Stimulated activated CD4-positive, alpha-beta T cell treated with anti-CD3 and anti-CD28 coated beads, Interleukin-1b, Interleukin-23, amount 100 ng/mL, for 4 hours (primary cell): ENCODE data around the gene TINAGL1.

ENCODE experiments used
- DNase-seq, 2 donors: peaks; one replicate each; pipeline ENCODE4 v3.0.0-alpha.2; 2020; ENCODE audit warnings: low read depth in 2 of 2

TINAGL1 gene

GRCh38 chr1:31576201-31576669, at the start of gene TINAGL1:
TSS of gene TINAGL1 (plus strand) at chr1:31576515. CDS start at chr1:31577149, 634 bp downstream.
- DNase-seq, result no peak

GRCh38 chr1:31529999-31530684, 46.2 kb upstream of the TINAGL1 start:
- DNase-seq, result no peak

GRCh38 chr1:31531177-31531999, 44.9 kb upstream of the TINAGL1 start:
- DNase-seq, result no peak

GRCh38 chr1:31532173-31532572, 44.1 kb upstream of the TINAGL1 start:
- DNase-seq, result no peak

GRCh38 chr1:31535561-31535960, 40.8 kb upstream of the TINAGL1 start:
- no peak for DNase-seq

GRCh38 chr1:31539329-31539728, 37.0 kb upstream of the TINAGL1 start:
- no peak for DNase-seq

- DNase-seq, result no peak
These were observed 35.1 kb upstream of the TINAGL1 start for GRCh38 chr1:31541194-31541593.

GRCh38 chr1:31545927-31546540, 30.3 kb upstream of the TINAGL1 start:
- no peak for DNase-seq

GRCh38 chr1:31548534-31548906, 27.8 kb upstream of the TINAGL1 start:
- no peak for DNase-seq

GRCh38 chr1:31548907-31549808, 27.2 kb upstream of the TINAGL1 start:
- DNase-seq, result peak; percentile 79 to 80

- no peak for DNase-seq
These were observed 26.3 kb upstream of the TINAGL1 start for GRCh38 chr1:31549809-31550620.

- no peak for DNase-seq
These were observed 25.1 kb upstream of the TINAGL1 start for GRCh38 chr1:31551208-31551607.

- no peak for DNase-seq
These were observed 23.8 kb upstream of the TINAGL1 start for GRCh38 chr1:31552489-31552888.

- DNase-seq, result no peak
These were observed 19.8 kb upstream of the TINAGL1 start for GRCh38 chr1:31556481-31557006.

GRCh38 chr1:31559715-31560114, 16.6 kb upstream of the TINAGL1 start:
- DNase-seq, result no peak

- DNase-seq, result no peak
These were observed 15.9 kb upstream of the TINAGL1 start for GRCh38 chr1:31560394-31560793.

- no peak for DNase-seq
These were observed 13.5 kb upstream of the TINAGL1 start for GRCh38 chr1:31562707-31563360.

GRCh38 chr1:31564606-31564989, 11.7 kb upstream of the TINAGL1 start:
- no peak for DNase-seq

GRCh38 chr1:31567956-31568570, 8.3 kb upstream of the TINAGL1 start:
- no peak for DNase-seq
